Rectal smooth muscle tissue (tissue), 1 donor: ENCODE results near the gene ANXA2R.

ENCODE experiments used
- H3K27ac ChIP-seq: one replicate; pipeline ENCODE4 v1.7.0; 2013; ENCODE audit warnings: low read depth, low read length, inconsistent platforms
- H3K27me3 ChIP-seq: one replicate; pipeline ENCODE4 v1.7.0; 2013; ENCODE audit warnings: low read length; ENCODE audit not compliant: control insufficient read depth, insufficient read depth
- H3K36me3 ChIP-seq: one replicate; pipeline ENCODE4 v1.7.0; 2013; ENCODE audit warnings: low read length; ENCODE audit not compliant: control insufficient read depth, insufficient read depth
- H3K4me1 ChIP-seq: one replicate; pipeline ENCODE4 v1.7.0; 2013; ENCODE audit warnings: low read length; ENCODE audit not compliant: control insufficient read depth, insufficient read depth
- H3K4me3 ChIP-seq: one replicate; pipeline ENCODE4 v1.7.0; 2013; ENCODE audit warnings: low read length
- H3K9ac ChIP-seq: one replicate; pipeline ENCODE4 v1.7.0; 2013; ENCODE audit warnings: low read length

ANXA2R gene

DNA sequence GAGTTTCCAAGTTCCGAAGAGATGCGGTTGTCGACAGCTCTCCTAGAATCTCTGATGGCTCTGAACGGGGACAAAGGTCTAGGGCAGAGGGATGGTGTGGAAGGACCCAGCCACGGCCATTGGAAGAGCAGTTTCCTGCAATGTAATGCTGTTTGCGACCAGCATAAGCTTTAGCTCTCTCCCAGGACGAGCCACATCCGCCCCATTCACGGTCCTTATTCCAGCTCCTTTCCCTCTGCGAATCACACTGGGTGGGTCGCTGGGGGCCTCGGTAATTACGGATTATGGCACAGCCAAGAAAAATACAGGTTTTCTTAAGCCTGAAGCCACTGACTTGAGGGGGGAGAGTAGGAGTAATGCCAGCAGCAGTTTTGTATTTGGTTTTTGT lies 22.7 kb downstream of the ANXA2R start:
- H3K4me3 ChIP-seq, result peak overlapping the region; percentile 71
- H3K36me3 ChIP-seq, result no peaks in the 10 kb centered on the region
- peak overlapping the region; percentile 62 for H3K27ac ChIP-seq
- peak overlapping the region; percentile 13 for H3K9ac ChIP-seq
- H3K4me1 ChIP-seq, result no peaks in the 10 kb centered on the region
- peaks cover 2% of the 10 kb centered on the region for H3K27me3 ChIP-seq

DNA sequence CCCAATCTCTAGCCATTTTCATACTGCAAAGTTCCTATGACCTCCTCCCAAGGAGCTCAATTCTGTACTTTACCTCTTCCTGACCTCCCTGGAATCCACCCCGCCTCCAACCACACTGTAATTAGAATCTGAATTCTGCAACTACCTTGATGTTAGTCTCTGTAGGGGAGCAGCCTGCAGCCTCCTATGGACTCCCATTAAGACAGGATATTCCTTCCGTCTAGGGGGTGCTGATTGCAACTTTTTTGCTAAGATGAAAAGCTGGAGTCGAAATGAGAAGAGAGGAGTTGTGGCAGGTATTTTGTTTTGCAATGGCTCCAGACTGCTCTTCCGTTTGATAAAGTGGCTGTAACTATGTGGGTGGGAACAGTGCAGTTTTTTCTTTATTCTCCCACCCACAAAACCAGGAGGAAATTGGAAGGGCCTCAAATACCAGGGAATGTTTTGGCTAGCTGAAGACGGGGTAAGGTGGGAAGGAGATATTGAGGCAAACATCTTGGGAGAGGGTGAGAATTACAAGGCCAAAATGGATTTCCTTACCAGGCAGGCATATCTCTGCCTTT lies 23.8 kb downstream of the ANXA2R start:
- no peak overlapping the region for H3K9ac ChIP-seq
- H3K27me3 ChIP-seq, result peaks cover 2% of the 10 kb centered on the region
- H3K4me3 ChIP-seq, result no peak overlapping the region
- H3K27ac ChIP-seq, result no peak overlapping the region
- no peaks in the 10 kb centered on the region for H3K36me3 ChIP-seq
- no peaks in the 10 kb centered on the region for H3K4me1 ChIP-seq

DNA sequence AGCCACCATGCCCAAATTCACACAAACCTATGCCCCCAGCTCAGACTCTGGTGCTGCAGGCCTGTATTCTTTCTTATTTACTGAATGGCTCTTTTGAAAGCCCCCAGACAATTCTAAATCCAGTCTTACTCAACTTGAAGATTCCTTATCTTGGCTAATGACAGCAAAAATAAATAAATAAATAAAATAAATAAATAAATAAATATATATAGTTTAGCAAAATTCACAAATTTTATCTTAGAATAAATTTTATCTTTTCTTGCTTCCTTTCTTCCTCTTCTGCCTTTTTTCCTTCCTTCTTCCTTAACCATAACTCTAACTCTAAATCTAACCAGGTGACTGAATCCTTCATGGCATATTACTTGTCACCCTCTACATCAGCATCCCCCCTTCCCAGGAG lies 25.6 kb downstream of the ANXA2R start:
- H3K27me3 ChIP-seq, result peaks cover 2% of the 10 kb centered on the region
- H3K36me3 ChIP-seq, result no peaks in the 10 kb centered on the region
- H3K4me3 ChIP-seq, result no peak overlapping the region
- no peaks in the 10 kb centered on the region for H3K4me1 ChIP-seq
- no peak overlapping the region for H3K9ac ChIP-seq
- no peak overlapping the region for H3K27ac ChIP-seq

DNA sequence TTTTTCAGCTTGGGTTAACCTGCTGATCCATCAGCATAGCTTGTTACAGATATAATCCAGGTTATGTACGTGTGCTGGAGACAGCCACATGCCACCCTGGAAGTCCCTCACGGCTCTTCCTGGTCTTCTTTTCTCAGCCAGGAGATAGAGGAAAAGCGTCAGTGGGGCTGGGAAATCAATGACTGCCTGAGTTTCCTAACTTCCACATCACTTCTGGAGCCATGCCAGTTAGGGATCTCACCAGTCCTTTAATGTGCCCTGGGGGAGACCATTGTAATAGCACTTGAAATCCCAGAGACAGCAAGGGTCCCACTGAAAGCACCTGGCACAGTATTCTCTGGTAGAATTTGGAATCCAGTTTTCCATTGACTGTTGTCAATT lies 29.2 kb downstream of the ANXA2R start:
- no peak overlapping the region for H3K27ac ChIP-seq

DNA sequence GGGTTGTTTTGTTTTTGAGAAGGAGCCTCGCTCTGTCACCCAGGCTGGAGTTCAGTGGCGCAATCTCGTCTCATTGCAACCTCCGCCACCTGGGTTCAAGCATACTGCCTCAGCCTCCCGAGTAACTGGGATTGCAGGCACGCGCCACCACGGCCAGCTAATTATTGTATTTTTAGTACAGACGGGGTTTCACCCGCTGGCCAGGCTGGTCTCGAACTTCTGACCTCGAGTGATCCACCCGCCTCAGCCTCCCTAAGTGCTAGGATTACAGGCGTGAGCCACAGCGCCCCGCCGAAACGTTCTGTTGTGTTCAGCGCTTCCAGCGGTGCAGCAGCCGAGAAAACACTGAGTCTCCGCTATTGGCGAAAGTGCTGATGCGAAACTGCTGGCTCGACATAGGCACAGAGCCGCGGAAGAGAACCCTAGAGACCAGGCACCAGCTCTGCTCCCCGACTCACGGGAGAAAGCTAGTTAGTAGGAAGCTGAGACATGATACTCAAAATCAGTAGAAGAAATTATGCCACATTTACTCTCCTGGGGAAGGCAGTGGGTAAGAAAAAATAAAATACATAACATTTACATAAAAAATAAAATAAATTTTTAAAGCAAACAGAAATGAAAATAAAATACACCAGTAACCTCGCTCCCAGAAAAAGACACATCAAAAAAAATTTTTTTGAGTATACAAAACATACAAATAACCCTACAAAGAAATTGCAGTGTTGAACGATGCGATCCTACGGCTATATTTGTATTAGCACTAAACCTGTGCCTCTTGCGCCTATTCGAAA lies 31.6 kb downstream of the ANXA2R start:
- Histone ChIP-seq H3K4me3 (peak overlapping the region; percentile 80), H3K27me3 (peaks cover 7% of the 10 kb centered on the region), H3K36me3 (no peaks in the 10 kb centered on the region), H3K27ac (peak overlapping the region; percentile 73), H3K4me1 (no peaks in the 10 kb centered on the region), H3K9ac (peak overlapping the region; percentile 16)

More for the DNA sequence above, 29.2 kb downstream of the ANXA2R start:
- Histone ChIP-seq H3K4me3 (peak overlapping the region; percentile 0), H3K4me1 (no peaks in the 10 kb centered on the region), H3K36me3 (no peaks in the 10 kb centered on the region), H3K27me3 (peaks cover 7% of the 10 kb centered on the region), H3K9ac (no peak overlapping the region)

DNA sequence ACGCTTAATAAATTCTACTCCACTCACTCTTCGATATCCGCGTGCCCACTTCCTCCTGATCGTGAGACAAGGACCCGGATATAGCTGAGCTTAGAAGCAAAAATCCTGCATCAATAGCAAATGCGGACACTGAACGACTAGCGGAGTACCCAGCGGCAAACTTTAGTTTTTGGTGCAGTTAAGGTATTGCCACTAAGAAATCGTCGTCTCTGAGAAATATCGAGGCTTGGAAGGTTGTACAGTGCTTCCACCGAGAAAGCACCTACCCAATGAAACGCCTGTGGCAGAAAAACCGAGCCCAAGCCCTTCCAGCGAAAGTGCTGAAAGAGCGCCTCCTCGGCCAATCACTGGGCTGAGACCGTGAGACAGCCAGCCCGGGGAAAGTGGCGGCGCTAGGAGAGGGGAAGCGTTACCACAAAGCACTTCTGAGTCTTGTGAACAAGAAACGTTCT lies 32.2 kb downstream of the ANXA2R start:
- no peaks in the 10 kb centered on the region for H3K36me3 ChIP-seq
- peak overlapping the region; percentile 80 for H3K4me3 ChIP-seq
- no peaks in the 10 kb centered on the region for H3K4me1 ChIP-seq
- peak overlapping the region; percentile 16 for H3K9ac ChIP-seq
- peak overlapping the region; percentile 73 for H3K27ac ChIP-seq
- H3K27me3 ChIP-seq, result peaks cover 7% of the 10 kb centered on the region

DNA sequence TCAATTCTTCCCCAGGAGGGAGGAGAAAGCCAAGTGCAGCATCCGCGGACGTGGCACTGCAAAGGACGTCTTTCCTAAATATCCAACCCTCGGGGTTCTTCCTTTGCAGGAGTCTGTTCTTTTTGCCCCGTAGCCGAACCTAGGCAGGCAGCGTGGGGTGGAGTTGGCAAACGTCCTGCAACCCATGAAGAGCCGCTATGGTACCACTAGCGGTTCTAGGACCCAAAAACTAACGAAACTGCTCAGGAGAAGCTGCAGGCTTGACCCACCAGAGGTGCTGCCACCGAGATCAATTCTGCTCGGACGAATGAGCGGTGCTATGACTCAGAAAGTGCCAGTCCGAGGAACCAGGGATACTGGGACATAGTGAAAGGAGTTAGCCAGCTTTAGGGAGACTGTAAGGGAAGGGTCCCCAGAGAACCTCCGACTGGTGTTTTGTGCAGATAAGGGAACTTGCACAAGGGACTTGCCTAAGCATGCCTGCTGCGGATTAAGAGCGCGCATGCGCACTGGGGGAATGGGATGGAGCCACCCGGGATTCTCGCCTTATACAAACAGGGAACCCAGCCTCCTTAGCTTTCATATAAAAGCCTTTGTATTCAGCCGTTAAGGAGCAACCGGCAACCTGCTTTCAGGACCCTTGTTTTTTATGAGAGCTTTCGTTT lies 32.7 kb downstream of the ANXA2R start:
- H3K36me3 ChIP-seq, result no peaks in the 10 kb centered on the region
- peak overlapping the region; percentile 73 for H3K27ac ChIP-seq
- H3K9ac ChIP-seq, result peak overlapping the region; percentile 63
- H3K4me3 ChIP-seq, result peak overlapping the region; percentile 80
- H3K27me3 ChIP-seq, result peaks cover 7% of the 10 kb centered on the region
- no peaks in the 10 kb centered on the region for H3K4me1 ChIP-seq

DNA sequence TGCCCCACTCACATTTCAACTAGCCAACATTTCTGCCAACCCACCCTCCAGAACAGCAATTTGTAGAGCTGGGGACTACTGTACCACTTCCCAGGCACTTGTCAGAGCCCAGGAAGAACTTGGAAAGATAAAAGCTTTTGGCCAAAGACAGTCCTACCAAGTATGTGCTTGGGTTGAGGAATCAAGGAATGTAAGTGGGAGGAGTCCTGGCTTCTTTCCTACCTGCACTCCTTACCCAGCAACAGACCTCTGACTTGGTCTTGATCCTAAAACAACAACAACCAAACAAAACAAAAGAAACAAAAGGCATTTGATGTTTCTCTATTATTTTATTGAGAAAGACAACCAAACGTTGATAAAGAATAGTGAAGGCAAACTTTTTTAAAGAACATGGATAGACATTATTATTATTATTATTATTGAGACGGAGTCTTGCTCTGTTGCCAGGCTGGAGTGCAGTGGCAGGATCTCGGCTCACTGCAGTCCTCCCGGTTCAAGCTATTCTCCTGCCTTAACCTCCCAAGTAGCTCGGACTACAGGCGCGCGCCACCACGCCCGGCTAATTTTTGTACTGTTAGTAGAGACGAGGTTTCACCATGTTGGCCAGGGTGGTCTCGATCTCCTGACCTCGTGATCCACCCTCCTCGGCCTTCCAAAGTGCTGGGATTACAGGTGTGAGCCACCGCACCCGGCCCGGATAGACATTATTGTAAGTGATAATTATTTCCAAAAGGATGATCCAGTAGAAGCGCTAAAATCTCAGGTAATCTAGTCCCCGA lies 33.5 kb downstream of the ANXA2R start:
- Histone ChIP-seq H3K9ac (no peak overlapping the region), H3K4me3 (peak overlapping the region; percentile 80), H3K27me3 (peaks cover 7% of the 10 kb centered on the region), H3K36me3 (no peaks in the 10 kb centered on the region), H3K4me1 (no peaks in the 10 kb centered on the region), H3K27ac (no peak overlapping the region)

DNA sequence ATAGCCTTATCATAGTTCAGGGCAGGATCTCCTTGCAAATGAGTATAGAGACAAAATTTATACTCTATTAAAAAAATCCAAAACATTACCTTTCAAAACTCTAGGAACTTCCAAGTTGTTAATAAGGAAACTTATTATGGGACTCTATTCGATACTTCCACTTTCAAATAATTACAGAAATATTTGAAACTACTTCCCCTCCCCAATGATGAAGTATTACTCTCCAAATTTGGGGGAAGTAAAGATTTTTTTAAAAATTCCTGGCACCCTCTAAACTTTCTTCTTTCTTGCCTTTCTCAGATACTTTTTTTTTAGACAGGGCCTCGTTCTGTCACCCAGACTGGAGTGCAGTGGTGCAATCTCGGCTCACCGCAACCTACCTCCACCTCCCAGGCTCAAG lies 35.1 kb downstream of the ANXA2R start:
- Histone ChIP-seq H3K4me3 (no peak overlapping the region), H3K36me3 (no peaks in the 10 kb centered on the region), H3K9ac (no peak overlapping the region), H3K27me3 (peaks cover 7% of the 10 kb centered on the region), H3K4me1 (no peaks in the 10 kb centered on the region), H3K27ac (no peak overlapping the region)

DNA sequence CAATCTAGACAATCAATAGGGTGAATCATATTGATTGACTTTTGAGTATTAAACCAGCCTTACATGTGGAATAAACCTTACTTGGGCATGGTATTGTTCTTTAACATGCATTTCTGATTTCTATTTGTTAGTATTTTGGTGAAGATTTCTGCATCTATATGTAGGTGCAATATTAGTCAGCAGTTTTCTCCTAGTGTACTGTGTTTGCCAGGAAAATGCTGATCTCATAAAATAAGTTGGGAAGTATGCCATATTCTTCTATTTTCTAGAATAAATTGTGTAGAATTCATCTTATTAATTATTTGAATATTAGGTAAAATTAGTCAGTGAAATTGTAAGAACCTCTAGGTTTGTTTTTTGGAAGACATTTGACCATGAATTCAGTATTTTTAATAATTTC lies 38.4 kb downstream of the ANXA2R start:
- Histone ChIP-seq H3K27me3 (peaks cover 3% of the 10 kb centered on the region), H3K9ac (no peak overlapping the region)

DNA sequence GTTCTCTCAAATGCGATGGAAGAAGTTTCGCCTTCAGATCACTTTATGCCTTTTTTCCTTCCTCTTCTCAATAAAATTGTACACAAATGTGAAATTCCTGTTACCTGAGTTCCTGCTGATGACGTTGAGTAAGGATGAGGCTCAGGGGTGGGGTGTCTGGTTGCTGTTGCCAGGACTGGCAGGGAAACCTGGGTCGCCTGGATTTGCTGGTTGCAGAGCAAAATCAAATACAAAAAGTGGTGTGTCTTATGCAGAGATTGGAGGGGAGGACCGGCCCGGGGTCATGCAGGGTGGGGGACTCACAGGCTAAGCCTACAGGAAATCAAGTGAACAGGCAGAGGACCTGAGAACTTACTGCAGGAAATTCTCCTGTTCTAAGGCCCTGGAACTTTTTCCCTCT lies 39.2 kb downstream of the ANXA2R start:
- no peaks in the 10 kb centered on the region for H3K36me3 ChIP-seq
- H3K9ac ChIP-seq, result no peak overlapping the region
- H3K27me3 ChIP-seq, result peaks cover 6% of the 10 kb centered on the region
- H3K4me3 ChIP-seq, result no peak overlapping the region
- no peak overlapping the region for H3K27ac ChIP-seq
- no peaks in the 10 kb centered on the region for H3K4me1 ChIP-seq

More for the DNA sequence above, 38.4 kb downstream of the ANXA2R start:
- no peak overlapping the region for H3K4me3 ChIP-seq
- no peak overlapping the region for H3K27ac ChIP-seq
- no peaks in the 10 kb centered on the region for H3K36me3 ChIP-seq
- no peaks in the 10 kb centered on the region for H3K4me1 ChIP-seq
